ENCODE results near the gene ANK3. TPM values are rescaled to one million over a fixed set of nuclear protein-coding genes. Genes with fewer than 3 reads are reported as not detected.
A peak's percentile ranks its signal among the peaks of the same experiment; 100 is the strongest.

ANK3 gene
- total RNA-seq, 2 donors from 2014 or later: 189 to 198 TPM

- Histone ChIP-seq H3K27ac (no peak overlapping the region), H3K4me3 (no peak overlapping the region), H3K9me3 (no peaks in the 10 kb centered on the region), H3K27me3 (no peaks in the 10 kb centered on the region), H3K4me1 (no peaks in the 10 kb centered on the region), H3K36me3 (peaks cover 31% of the 10 kb centered on the region)
- no peak for DNase-seq (ENCODE audit: low spot score)
- TF ChIP-seq, protein P1, sequence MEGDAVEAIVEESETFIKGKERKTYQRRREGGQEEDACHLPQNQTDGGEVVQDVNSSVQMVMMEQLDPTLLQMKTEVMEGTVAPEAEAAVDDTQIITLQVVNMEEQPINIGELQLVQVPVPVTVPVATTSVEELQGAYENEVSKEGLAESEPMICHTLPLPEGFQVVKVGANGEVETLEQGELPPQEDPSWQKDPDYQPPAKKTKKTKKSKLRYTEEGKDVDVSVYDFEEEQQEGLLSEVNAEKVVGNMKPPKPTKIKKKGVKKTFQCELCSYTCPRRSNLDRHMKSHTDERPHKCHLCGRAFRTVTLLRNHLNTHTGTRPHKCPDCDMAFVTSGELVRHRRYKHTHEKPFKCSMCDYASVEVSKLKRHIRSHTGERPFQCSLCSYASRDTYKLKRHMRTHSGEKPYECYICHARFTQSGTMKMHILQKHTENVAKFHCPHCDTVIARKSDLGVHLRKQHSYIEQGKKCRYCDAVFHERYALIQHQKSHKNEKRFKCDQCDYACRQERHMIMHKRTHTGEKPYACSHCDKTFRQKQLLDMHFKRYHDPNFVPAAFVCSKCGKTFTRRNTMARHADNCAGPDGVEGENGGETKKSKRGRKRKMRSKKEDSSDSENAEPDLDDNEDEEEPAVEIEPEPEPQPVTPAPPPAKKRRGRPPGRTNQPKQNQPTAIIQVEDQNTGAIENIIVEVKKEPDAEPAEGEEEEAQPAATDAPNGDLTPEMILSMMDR (IDR thresholded peaks at IDR 0.05): no peak
These were observed 179.7 kb downstream of the ANK3 start for GRCh38 chr10:60209874-60210570.

- H3K27ac ChIP-seq: no peak overlapping the region
- peaks cover 36% of the 10 kb centered on the region for H3K36me3 ChIP-seq
- no peaks in the 10 kb centered on the region for H3K27me3 ChIP-seq
- no peaks in the 10 kb centered on the region for H3K9me3 ChIP-seq
- peaks cover 0 to 5% of the 10 kb centered on the region in 2 donors for H3K4me1 ChIP-seq
- TF ChIP-seq, protein P1 (IDR thresholded peaks at IDR 0.05): peak; percentile 37 to 77
- no peak overlapping the region for H3K4me3 ChIP-seq
- no peak for DNase-seq (ENCODE audit: low spot score)
These were observed 180.9 kb downstream of the ANK3 start for GRCh38 chr10:60208676-60209269.

DNA sequence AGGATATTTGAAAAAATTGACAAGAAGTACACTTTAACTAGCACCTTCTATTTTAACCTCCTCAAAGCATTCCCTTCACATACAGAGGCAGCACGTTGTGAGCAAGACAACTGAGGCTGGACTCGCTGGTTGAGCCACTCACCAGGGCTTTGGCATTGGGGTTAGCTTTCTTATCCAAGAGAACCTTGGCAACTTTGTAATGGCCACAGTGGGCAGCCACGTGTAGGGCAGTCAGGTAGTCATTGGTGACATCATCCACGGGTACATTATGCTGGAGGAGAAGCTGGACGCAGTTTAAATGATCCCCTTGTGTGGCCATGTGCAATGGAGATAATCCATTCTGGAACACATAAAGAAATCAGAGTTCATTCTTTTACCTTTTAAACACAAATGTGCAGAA, 181.8 kb downstream of the ANK3 start:
- Histone ChIP-seq H3K36me3 (peaks cover 36% of the 10 kb centered on the region), H3K4me3 (no peak overlapping the region), H3K4me1 (peaks cover 0 to 5% of the 10 kb centered on the region in 2 donors), H3K9me3 (no peaks in the 10 kb centered on the region), H3K27me3 (no peaks in the 10 kb centered on the region), H3K27ac (no peak overlapping the region)
- no peak for DNase-seq (ENCODE audit: low spot score)
- TF ChIP-seq, protein P1 (IDR thresholded peaks at IDR 0.05): no peak

- no peak overlapping the region for H3K27ac ChIP-seq
- TF ChIP-seq, protein P1 (IDR thresholded peaks at IDR 0.05): no peak
- no peaks in the 10 kb centered on the region for H3K27me3 ChIP-seq
- H3K9me3 ChIP-seq: no peaks in the 10 kb centered on the region
- H3K4me3 ChIP-seq: no peak overlapping the region
- H3K36me3 ChIP-seq: peaks cover 46% of the 10 kb centered on the region
- no peak for DNase-seq (ENCODE audit: low spot score)
- peaks cover 0 to 5% of the 10 kb centered on the region in 2 donors for H3K4me1 ChIP-seq
These were observed 182.9 kb downstream of the ANK3 start for GRCh38 chr10:60206735-60207134.

- no peak overlapping the region for H3K27ac ChIP-seq
- peaks cover 37% of the 10 kb centered on the region for H3K36me3 ChIP-seq
These were observed 183.9 kb downstream of the ANK3 start for GRCh38 chr10:60205741-60206140.

More at GRCh38 chr10:60205741-60206140, 183.9 kb downstream of the ANK3 start:
- Histone ChIP-seq H3K4me1 (peaks cover 0 to 5% of the 10 kb centered on the region in 2 donors), H3K4me3 (no peak overlapping the region), H3K9me3 (no peaks in the 10 kb centered on the region), H3K27me3 (no peaks in the 10 kb centered on the region)
- TF ChIP-seq, protein P1 (IDR thresholded peaks at IDR 0.05): no peak
- DNase-seq (ENCODE audit: low spot score): no peak
